ENCODE data around the gene MYOCOS. TPM values are rescaled to one million over a fixed set of nuclear protein-coding genes. Genes with fewer than 3 reads are reported as not detected.

MYOCOS gene
- under 0.01 TPM in 1 of 2 replicates, not detected in the other for total RNA-seq

- no peak within 1 kb of the TSS for H3K4me3 ChIP-seq (ENCODE audit: low read depth, low read length)
- no peak for DNase-seq (ENCODE audit: low read depth)
- TF ChIP-seq CTCF (IDR thresholded peaks at IDR 0.05; ENCODE audit: insufficient read depth, low read depth, low read length): no peak
Measured at GRCh38 chr1:171622152-171622462, at the start of gene MYOCOS. MYOCOS (plus strand) TSS chr1:171622243; CDS start chr1:171623884, 1,641 bp downstream.

GRCh38 chr1:171576144-171576543, 45.9 kb upstream of the MYOCOS start:
- no peak overlapping the region for H3K4me3 ChIP-seq (ENCODE audit: low read depth, low read length)
- no peak for TF ChIP-seq CTCF (IDR thresholded peaks at IDR 0.05; ENCODE audit: insufficient read depth, low read depth, low read length)
- no peak for DNase-seq (ENCODE audit: low read depth)

GRCh38 chr1:171581226-171581625, 40.8 kb upstream of the MYOCOS start:
- DNase-seq (ENCODE audit: low read depth): no peak
- no peak for TF ChIP-seq CTCF (IDR thresholded peaks at IDR 0.05; ENCODE audit: insufficient read depth, low read depth, low read length)
- no peak overlapping the region for H3K4me3 ChIP-seq (ENCODE audit: low read depth, low read length)

GRCh38 chr1:171581766-171582165, 40.3 kb upstream of the MYOCOS start:
- TF ChIP-seq CTCF (IDR thresholded peaks at IDR 0.05; ENCODE audit: insufficient read depth, low read depth, low read length): no peak
- no peak overlapping the region for H3K4me3 ChIP-seq (ENCODE audit: low read depth, low read length)
- peak; percentile 17 for DNase-seq (ENCODE audit: low read depth)

GRCh38 chr1:171582589-171582988, 39.5 kb upstream of the MYOCOS start:
- H3K4me3 ChIP-seq (ENCODE audit: low read depth, low read length): no peak overlapping the region
- TF ChIP-seq CTCF (IDR thresholded peaks at IDR 0.05; ENCODE audit: insufficient read depth, low read depth, low read length): no peak
- no peak for DNase-seq (ENCODE audit: low read depth)

- DNase-seq (ENCODE audit: low read depth): peak; percentile 26
- TF ChIP-seq CTCF (IDR thresholded peaks at IDR 0.05; ENCODE audit: insufficient read depth, low read depth, low read length): no peak
- no peak overlapping the region for H3K4me3 ChIP-seq (ENCODE audit: low read depth, low read length)
Measured at GRCh38 chr1:171583591-171584201, 38.3 kb upstream of the MYOCOS start.

- no peak overlapping the region for H3K4me3 ChIP-seq (ENCODE audit: low read depth, low read length)
- no peak for TF ChIP-seq CTCF (IDR thresholded peaks at IDR 0.05; ENCODE audit: insufficient read depth, low read depth, low read length)
- no peak for DNase-seq (ENCODE audit: low read depth)
Measured at GRCh38 chr1:171585715-171586114, 36.3 kb upstream of the MYOCOS start.
